Raji (cell line): Measurements from ENCODE around the gene ADGRD1.

ENCODE experiments used
- POLR2A ChIP-seq: IDR thresholded peaks from 2 replicates; pipeline ENCODE4 v1.6.1; 2011; ENCODE audit warnings: low read depth, low read length, control low read depth; ENCODE audit not compliant: insufficient read depth

Gene ADGRD1

GRCh38 chr12:131050463-131051154 is 96.9 kb downstream of the ADGRD1 start:
- TF ChIP-seq POLR2A, result no peak

DNA sequence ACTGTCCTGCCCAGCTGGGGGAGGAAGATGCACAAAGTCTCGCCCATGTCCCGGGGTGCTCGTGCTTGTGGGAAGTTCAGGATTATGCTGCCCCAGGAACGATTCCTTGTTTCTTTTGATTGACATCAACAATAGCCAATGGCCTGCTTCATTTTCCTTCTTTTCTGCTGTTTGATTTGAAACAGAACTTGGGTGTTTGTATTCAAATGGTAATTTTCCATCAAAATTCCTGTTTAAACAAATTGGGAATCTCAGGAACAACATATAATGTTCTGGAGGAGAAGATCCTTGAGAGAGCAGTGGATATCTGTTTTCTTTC is 97.4 kb downstream of the ADGRD1 start:
- TF ChIP-seq POLR2A, result no peak

- no peak for TF ChIP-seq POLR2A
These were observed 98.5 kb downstream of the ADGRD1 start for GRCh38 chr12:131052063-131052781.

GRCh38 chr12:131052929-131053328 is 99.2 kb downstream of the ADGRD1 start:
- no peak for TF ChIP-seq POLR2A

GRCh38 chr12:131053567-131053966 is 99.9 kb downstream of the ADGRD1 start:
- TF ChIP-seq POLR2A, result no peak

GRCh38 chr12:131054345-131055092 is 100.8 kb downstream of the ADGRD1 start:
- no peak for TF ChIP-seq POLR2A

DNA sequence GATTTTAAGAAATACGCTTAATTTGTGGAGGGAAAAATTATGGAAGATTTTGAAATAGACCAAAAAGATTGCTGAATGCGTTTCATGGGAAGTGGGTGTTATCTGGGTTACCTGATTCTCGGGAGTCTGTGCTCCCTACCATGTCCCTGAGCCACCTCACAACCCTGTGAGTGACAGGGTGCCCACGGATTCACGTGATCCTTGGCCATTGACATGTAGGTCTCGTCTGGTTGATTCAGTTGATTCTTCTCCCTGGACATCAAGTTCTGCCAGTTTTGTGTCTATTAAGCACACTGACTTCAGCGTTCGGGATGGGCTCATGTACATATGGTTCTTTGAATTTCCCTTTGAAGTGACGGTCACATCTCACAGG is 101.4 kb downstream of the ADGRD1 start:
- TF ChIP-seq POLR2A, result no peak

GRCh38 chr12:131055596-131056233 is 102.0 kb downstream of the ADGRD1 start:
- no peak for TF ChIP-seq POLR2A

DNA sequence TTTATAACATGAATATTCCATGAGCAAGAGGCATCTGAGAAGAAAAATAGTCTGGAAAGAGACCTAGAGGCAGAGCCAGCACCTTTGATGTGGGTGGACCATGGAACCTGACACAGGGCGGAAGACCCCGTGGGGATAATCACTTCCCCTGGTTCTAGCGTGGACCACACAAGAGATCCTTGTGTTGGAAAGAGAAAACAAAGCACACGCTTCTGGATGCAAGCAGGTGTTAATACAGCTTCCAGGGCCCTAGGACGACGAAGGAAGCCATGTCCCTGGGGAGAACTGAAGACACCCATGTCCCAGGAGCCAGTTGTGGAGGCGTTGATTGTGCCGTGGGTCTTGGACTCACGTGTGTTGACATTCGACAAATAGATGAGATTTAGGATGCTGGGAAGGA is 102.9 kb downstream of the ADGRD1 start:
- TF ChIP-seq POLR2A, result no peak

DNA sequence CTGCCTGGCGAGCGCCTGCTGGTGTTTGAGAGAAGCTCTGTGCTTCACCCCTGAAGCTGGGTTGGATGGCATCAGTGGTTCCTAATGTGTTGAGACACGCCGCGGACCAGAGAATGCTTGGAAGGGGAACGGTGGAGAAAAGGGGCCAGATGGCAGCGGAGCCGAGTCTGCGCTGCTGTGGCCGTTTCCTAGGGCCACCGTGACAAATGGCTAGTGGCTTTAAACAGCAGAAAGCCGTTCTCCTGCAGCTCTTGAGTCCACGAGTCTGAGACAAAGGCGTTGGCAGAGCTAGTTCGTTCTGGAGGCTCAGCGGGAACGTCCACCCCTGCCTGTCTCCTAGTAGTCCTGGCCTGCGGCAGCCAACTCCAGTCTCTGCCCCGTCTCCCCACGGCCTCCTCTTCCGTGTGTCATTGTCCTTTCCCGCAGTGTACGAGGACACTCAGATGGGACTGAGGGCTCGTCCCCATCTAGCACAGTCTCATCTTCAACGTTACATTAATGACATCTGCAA is 103.6 kb downstream of the ADGRD1 start:
- TF ChIP-seq POLR2A, result no peak

- TF ChIP-seq POLR2A, result no peak
These were observed 104.2 kb downstream of the ADGRD1 start for GRCh38 chr12:131057722-131058515.

DNA sequence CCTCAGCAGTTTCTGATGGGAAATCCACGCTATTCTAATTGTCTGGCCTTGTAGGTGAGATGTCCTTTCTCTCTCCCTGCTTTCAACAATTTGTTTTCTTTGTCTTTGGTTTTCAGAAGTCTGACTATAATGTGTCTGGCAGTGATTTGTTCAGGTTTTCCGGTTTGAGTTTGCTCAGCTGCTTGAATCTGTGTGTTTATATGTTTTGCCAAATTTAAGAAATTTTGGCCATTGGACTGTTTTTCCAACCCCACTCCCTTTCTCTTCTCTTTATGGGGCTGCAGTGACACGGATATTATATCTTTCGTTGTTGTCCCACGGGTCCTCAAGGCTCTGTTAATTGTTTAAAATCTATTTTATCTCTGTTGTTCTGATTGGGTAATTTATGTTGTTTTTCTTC is 105.0 kb downstream of the ADGRD1 start:
- no peak for TF ChIP-seq POLR2A

- no peak for TF ChIP-seq POLR2A
These were observed 106.5 kb downstream of the ADGRD1 start for GRCh38 chr12:131060011-131060703.

DNA sequence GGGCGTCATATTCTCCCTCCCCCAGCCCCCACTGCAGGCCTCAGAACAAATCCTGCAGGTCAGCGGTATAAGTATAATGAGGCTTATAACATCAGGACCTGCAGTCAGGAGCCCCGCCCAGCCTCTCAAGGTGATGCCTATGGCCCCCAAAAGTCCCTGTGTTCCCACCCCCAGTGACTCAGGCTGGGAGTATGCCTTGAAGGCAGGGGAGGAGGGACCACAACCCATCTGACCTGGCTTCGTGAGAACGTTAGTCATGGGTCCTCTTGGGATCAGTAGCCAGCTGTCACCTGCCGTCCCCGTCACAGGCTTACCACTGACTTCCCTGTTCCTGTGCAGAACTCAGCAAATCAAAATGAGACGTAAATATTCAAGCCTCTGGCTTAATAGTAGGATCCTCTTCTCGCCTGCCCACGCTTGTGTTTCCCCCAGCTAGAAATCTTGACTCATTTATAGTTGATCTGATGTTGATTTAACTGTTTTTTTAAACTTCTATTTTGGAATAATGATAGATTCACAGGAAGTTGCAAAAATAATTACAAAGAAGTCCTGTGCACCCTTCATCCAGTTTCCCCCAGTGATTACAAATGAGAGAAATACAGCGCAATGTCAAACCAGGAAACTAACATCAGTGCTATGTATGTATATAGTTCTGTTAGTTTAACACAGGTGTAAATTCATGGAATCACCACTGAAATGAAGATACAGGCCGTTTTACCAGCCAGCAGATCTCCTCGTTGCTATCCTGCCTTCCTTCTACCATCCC is 107.5 kb downstream of the ADGRD1 start:
- no peak for TF ChIP-seq POLR2A

DNA sequence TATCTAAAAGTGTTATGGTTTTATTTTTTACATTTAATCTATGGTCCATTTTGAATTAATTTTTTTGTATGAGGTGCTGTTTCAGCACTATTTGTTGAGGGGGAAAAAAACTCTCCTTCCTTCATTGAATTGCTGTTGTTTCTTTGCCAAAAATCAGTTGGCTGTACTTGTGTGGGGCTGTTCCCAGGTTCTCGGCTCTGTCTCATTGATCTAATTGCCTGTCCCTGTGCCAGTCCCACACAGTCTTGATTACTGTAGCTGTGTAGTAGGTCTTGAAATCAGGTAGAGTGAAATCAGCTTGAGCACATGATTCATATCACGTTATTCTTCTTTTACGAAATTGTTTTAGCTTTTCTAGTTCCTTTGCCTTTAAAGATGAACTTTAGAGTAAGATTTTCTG is 109.7 kb downstream of the ADGRD1 start:
- TF ChIP-seq POLR2A, result no peak
